Mucosa of descending colon (tissue), 3 donors: ENCODE data around the gene IL22RA1. TPM values are rescaled to one million over a fixed set of nuclear protein-coding genes. Genes with fewer than 3 reads are reported as not detected.
A peak's percentile ranks its signal among the peaks of the same experiment; 100 is the strongest.

Experiments used
- ATAC-seq: fragments of 200-7000 bp; cut with Tn5 transposase; one replicate; pipeline ENCODE4 v1.9.1; 2020; ENCODE audit warnings: mild to moderate bottlenecking, moderate library complexity
- DNase-seq, 3 donors: peaks; one replicate each; pipeline ENCODE4 v3.0.0-alpha.2; 2020
- H3K36me3 ChIP-seq: fragments of 200-600 bp; one replicate; pipeline ENCODE4 v1.8.0; 2021; ENCODE audit warnings: low read depth, mild to moderate bottlenecking
- H3K4me1 ChIP-seq: fragments of 200-600 bp; one replicate; pipeline ENCODE4 v1.8.0; 2021; ENCODE audit warnings: low read depth, mild to moderate bottlenecking
- H3K4me3 ChIP-seq: fragments of 200-600 bp; one replicate; pipeline ENCODE4 v1.8.0; 2021; ENCODE audit warnings: mild to moderate bottlenecking
- H3K9me3 ChIP-seq: fragments of 200-600 bp; one replicate; pipeline ENCODE4 v1.8.0; 2021; ENCODE audit warnings: mild to moderate bottlenecking
- intact Hi-C, 2 donors: fragments of 100-400 bp; cut with DNase I in 1 of 2; cut with micrococcal nuclease in 1 of 2; formaldehyde crosslinking; loops; one replicate each; pipeline versions ENCODE4 v1.11.0 to v1.11.1; 2022; cut with DNase I, micrococcal nuclease
- long read RNA-seq, 2 donors: library from polyadenylated mRNA; unstranded; transcript quantifications; one replicate each; pipeline ENCODE4 v2.0.0, GENCODE V29; 2019 to 2021
- total RNA-seq, 3 donors: library from RNA; stranded (reverse); fragmentation: NEBNext Ultra II Directional in 2 of 3; extraction: Animal tissue kit (Norgen Biotek cat#: 25700) in 2 of 3; gene quantifications; one replicate each; pipeline versions ENCODE4 v1.2.1 to v1.2.4, GENCODE V29; 2021 to 2023
- TF ChIP-seq, protein P1 (sequence below): fragments of 200-600 bp; IDR thresholded peaks from one replicate; pipeline ENCODE4 v1.8.0; 2022; ENCODE audit warnings: antibody characterized with exemption, mild to moderate bottlenecking
- donor health status: DM: no; HTN: no; CAD: no; lungs with moderate emphysema.
- donor health status: DM: no; HTN: no; CAD: no.
- donor health status: DM: no; HTN: yes; CAD: no.

IL22RA1 gene, protein sequence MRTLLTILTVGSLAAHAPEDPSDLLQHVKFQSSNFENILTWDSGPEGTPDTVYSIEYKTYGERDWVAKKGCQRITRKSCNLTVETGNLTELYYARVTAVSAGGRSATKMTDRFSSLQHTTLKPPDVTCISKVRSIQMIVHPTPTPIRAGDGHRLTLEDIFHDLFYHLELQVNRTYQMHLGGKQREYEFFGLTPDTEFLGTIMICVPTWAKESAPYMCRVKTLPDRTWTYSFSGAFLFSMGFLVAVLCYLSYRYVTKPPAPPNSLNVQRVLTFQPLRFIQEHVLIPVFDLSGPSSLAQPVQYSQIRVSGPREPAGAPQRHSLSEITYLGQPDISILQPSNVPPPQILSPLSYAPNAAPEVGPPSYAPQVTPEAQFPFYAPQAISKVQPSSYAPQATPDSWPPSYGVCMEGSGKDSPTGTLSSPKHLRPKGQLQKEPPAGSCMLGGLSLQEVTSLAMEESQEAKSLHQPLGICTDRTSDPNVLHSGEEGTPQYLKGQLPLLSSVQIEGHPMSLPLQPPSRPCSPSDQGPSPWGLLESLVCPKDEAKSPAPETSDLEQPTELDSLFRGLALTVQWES
- 10 to 100 TPM; 13.8 to 43.1 (median 28.2) TPM for total RNA-seq
- long read RNA-seq, donor 1, transcript IL22RA1-201 (7 exons, 2,798 nt), result major isoform, 8 of 11 reads
- long read RNA-seq, donor 1, partial matches to known transcripts, result 1 of 11 reads
- long read RNA-seq, donor 1, other reads (novel, unspliced or antisense), result 2 of 11 reads
- long read RNA-seq, donor 2, partial matches to known transcripts, result 3 of 13 reads
- long read RNA-seq, donor 2, other reads (novel, unspliced or antisense), result 9 of 13 reads

DNA sequence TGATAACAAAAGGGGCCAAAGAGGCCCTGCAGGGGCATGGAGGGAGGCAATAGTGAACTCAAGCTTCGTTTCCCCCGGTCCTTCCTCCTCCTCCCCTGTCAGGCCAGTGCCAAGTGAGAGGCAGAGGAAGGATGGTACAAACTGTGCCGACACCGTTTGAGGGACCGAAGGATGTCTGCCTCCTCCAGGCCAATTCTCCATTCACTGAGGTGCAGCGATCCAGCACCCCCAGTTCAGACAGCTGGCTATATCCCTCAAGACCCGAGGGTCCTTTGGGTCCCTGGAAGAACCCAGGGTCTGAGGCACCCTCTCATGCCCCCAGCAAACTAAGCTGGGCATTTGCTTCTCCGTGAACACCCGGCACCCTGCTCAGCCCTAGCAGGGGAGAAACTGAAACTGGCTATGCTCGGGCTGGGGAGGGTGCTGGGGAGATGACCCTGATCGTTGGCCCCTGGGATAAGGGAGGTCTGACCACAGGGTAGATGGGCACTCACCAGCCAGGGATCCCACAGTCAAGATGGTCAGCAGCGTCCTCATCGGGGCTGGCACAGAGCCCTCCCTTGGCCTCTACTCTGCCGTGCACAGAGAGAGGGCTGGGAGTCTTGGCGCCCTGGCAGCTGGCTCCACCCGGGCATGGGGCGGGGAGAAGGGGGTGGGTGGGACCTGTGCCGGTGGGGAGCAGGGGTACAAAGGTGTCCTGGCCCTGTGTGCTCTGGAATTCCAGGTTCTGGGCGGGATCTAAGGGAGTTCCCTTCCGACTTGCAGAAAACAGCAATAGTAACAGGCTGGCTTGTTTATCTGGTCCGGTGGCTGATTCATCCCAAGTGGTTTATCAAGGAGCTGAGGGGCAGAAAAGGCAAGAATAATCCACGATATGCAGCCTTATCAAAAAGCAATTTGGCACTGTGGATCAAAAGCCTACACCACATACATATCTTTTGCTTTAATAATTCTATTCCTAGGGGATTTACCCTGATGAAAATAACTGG, at the start of gene IL22RA1:
IL22RA1 (minus strand) TSS at position 595 of the 989 bp plus-strand sequence; CDS start at position 537, 58 bp downstream.
- H3K9me3 ChIP-seq, result no peaks in the 10 kb centered on the region
- TF ChIP-seq, protein P1, sequence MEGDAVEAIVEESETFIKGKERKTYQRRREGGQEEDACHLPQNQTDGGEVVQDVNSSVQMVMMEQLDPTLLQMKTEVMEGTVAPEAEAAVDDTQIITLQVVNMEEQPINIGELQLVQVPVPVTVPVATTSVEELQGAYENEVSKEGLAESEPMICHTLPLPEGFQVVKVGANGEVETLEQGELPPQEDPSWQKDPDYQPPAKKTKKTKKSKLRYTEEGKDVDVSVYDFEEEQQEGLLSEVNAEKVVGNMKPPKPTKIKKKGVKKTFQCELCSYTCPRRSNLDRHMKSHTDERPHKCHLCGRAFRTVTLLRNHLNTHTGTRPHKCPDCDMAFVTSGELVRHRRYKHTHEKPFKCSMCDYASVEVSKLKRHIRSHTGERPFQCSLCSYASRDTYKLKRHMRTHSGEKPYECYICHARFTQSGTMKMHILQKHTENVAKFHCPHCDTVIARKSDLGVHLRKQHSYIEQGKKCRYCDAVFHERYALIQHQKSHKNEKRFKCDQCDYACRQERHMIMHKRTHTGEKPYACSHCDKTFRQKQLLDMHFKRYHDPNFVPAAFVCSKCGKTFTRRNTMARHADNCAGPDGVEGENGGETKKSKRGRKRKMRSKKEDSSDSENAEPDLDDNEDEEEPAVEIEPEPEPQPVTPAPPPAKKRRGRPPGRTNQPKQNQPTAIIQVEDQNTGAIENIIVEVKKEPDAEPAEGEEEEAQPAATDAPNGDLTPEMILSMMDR, result no peak
- DNase-seq, result peak; percentile 85 to 87 (median 86)
- intact Hi-C loops, result no loop called here
- no peaks in the 10 kb centered on the region for H3K36me3 ChIP-seq
- H3K4me3 ChIP-seq, result peak within 1 kb of the TSS; percentile 11
- peaks cover 11% of the 10 kb centered on the region for H3K4me1 ChIP-seq
- ATAC-seq, result peak; percentile 94

DNA sequence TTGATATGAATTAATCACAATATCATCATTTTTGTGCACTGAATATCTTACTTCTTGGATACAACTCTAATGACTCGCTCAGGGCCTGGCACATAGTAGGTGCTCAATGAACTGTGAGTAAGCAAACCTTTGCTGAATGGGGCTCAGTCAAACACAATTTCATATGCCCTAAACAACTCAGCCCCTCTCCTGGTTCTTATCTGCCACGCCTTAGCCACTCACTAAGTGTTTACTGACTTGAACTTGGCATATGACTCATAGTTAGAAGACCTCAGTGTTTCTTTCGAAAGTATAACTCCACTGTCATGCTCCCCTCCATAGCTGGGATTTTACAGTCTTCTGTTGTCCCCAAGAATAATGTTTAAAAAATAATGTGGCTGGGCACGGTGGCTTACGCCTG, 48.9 kb upstream of the IL22RA1 start:
- intact Hi-C loops, result no loop called here
- H3K4me1 ChIP-seq, result peaks cover 15% of the 10 kb centered on the region
- TF ChIP-seq, protein P1, result no peak
- ATAC-seq (peak; percentile 67), DNase-seq (no peak)
- no peaks in the 10 kb centered on the region for H3K9me3 ChIP-seq
- no peaks in the 10 kb centered on the region for H3K36me3 ChIP-seq
- no peak overlapping the region for H3K4me3 ChIP-seq

DNA sequence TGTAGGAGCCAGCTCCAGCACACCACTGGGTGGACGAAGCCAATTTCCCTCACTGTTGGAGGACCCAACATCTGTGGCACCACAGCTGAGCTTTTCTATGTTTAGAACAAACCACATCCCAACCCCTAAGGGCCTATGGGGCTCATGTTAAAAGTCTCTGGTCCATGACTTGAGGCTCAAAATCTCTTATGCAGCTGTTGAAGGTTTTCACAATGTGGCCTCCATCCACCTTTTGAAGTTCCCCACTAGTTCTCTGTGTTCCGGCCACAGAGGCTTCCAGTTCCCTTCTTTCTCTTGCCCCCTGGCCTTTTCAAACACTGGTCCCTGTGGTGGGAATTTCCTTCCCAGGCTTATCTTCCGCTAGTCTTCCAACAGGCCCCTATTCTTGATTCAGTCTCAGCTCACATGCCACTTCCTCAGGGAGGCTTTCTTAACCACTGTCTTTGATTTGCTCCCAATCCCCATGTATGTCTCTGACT, 48.1 kb upstream of the IL22RA1 start:
- intact Hi-C loops, result no loop called here

DNA sequence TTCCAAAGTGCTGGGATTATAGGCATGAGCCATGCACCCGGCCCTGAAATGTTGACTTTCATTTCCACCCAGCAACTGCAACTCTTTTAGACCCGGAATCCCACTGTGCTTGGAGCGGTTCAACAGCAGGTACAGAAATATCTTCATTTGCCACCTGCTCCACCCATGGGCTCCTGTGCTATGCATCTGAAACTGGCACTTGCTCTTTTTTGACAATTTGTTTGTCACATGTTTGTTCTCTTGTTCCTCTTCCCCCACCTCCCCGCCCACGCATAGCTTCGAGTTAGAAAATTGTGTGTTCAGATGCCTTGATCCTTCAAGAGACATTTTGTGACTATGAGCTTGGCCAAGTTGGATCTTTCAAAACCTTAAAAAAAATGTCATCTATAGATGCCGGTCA, 46.6 kb upstream of the IL22RA1 start:
- DNase-seq, result peak in 1 of 3 donors; percentile 32
- intact Hi-C loops, result no loop called here

More for the DNA sequence above, 48.1 kb upstream of the IL22RA1 start:
- peak; percentile 3 for ATAC-seq
- Histone ChIP-seq H3K9me3 (no peaks in the 10 kb centered on the region), H3K36me3 (no peaks in the 10 kb centered on the region), H3K4me1 (peaks cover 15% of the 10 kb centered on the region), H3K4me3 (no peak overlapping the region)
- peak in 1 of 3 donors; percentile 26 for DNase-seq
- TF ChIP-seq, protein P1, result no peak

More for the DNA sequence above, 46.6 kb upstream of the IL22RA1 start:
- Histone ChIP-seq H3K36me3 (no peaks in the 10 kb centered on the region), H3K4me3 (no peak overlapping the region), H3K9me3 (no peaks in the 10 kb centered on the region), H3K4me1 (peaks cover 15% of the 10 kb centered on the region)
- peak; percentile 2 for ATAC-seq
- TF ChIP-seq, protein P1, result no peak
